PC-9 (cell line): ENCODE data around the gene CAPN3. TPM values are rescaled to one million over a fixed set of nuclear protein-coding genes. Genes with fewer than 3 reads are reported as not detected.

Experiments used
- BruUV-seq: library from RNA; stranded (reverse); fragments of 400-500 nt; replicated peaks from 2 replicates; lab custom pipeline; 2021; lab: Mats Ljungman, UMichigan
- CTCF ChIA-PET: fragments of 300-600 bp; sonication (Branson Sonifier 250); formaldehyde crosslinking; loops from one replicate; lab custom pipeline; 2022; ENCODE audit warnings: antibody characterized with exemption; lab: Charles Lee
- POLR2A ChIA-PET: fragments of 300-600 bp; sonication (Branson Sonifier 250); formaldehyde crosslinking; loops from one replicate; lab custom pipeline; 2022; ENCODE audit warnings: antibody characterized with exemption; ENCODE audit not compliant: unreplicated experiment; lab: Charles Lee
- DNase-seq, 2 experiments: peaks; one replicate each; pipeline versions ENCODE4 v3.0.0 to v3.0.0-alpha.2; 2015 to 2022; ENCODE audit warnings: mixed read lengths in 1 of 2
- H2AFZ ChIP-seq: fragments of 200-600 bp; sonication (generic); 2 replicates; pipeline ENCODE4 v1.8.1; 2017; ENCODE audit warnings: antibody characterized with exemption
- H3F3A ChIP-seq: fragments of 200-600 bp; sonication (generic); 2 replicates; pipeline ENCODE4 v1.8.1; 2017; ENCODE audit warnings: antibody characterized with exemption, mild to moderate bottlenecking, low read depth; ENCODE audit not compliant: insufficient read depth
- H3K27ac ChIP-seq: fragments of 200-600 bp; sonication (generic); 2 replicates; pipeline ENCODE4 v1.6.1; 2016; ENCODE audit warnings: mixed run types
- H3K27me3 ChIP-seq: fragments of 200-600 bp; sonication (generic); 2 replicates; pipeline ENCODE4 v1.6.1; 2016; ENCODE audit warnings: low read depth, mixed run types; ENCODE audit not compliant: insufficient read depth
- H3K36me3 ChIP-seq: fragments of 200-600 bp; sonication (generic); 2 replicates; pipeline ENCODE4 v1.6.1; 2016; ENCODE audit warnings: low read depth, mixed run types
- H3K4me1 ChIP-seq: fragments of 200-600 bp; sonication (generic); replicated peaks from 2 replicates; pipeline ENCODE4 v1.6.1; 2016; ENCODE audit warnings: mixed run types; ENCODE audit not compliant: insufficient read depth
- H3K4me2 ChIP-seq: fragments of 200-600 bp; sonication (generic); 2 replicates; pipeline ENCODE4 v1.6.1; 2017; ENCODE audit warnings: mixed run types
- H3K4me3 ChIP-seq: fragments of 200-600 bp; sonication (generic); 2 replicates; pipeline ENCODE4 v1.6.1; 2016; ENCODE audit warnings: mixed run types
- H3K79me2 ChIP-seq: fragments of 200-600 bp; sonication (generic); 2 replicates; pipeline ENCODE4 v1.6.1; 2017; ENCODE audit warnings: low read depth, mixed run types
- H3K9me2 ChIP-seq: fragments of 200-600 bp; sonication (generic); 2 replicates; pipeline ENCODE4 v1.8.1; 2017; ENCODE audit warnings: mild to moderate bottlenecking; ENCODE audit not compliant: insufficient read depth
- H3K9me3 ChIP-seq: fragments of 200-600 bp; sonication (generic); 2 replicates; pipeline ENCODE4 v1.8.1; 2016; ENCODE audit warnings: low read depth; ENCODE audit not compliant: insufficient read depth
- H4K20me1 ChIP-seq: fragments of 200-600 bp; sonication (generic); 2 replicates; pipeline ENCODE4 v1.8.1; 2017; ENCODE audit not compliant: insufficient read depth
- CTCF ChIP-seq: fragments of 200-600 bp; sonication (generic); conservative IDR thresholded peaks from 2 replicates; pipeline ENCODE4 v1.6.1; 2017; ENCODE audit warnings: mixed run types, antibody characterized with exemption, mild to moderate bottlenecking, moderate library complexity
- EZH2 ChIP-seq: fragments of 200-600 bp; sonication (generic); IDR thresholded peaks from 2 replicates; pipeline ENCODE4 v1.8.0; 2017; ENCODE audit warnings: antibody characterized with exemption, low read depth
- intact Hi-C: fragments of 100-400 bp; cut with micrococcal nuclease; formaldehyde crosslinking; loops from one replicate; pipeline ENCODE4 v1.10.0; 2022; ENCODE audit not compliant: unreplicated experiment
- total RNA-seq: library from RNA; stranded (reverse); gene quantifications from 2 replicates; pipeline ENCODE4 v1.2.3, GENCODE V29; 2021

Gene CAPN3
- total RNA-seq, 1 experiment from 2014 or later: 0.50 TPM

- DNase-seq: no peak
- ChIA-PET CTCF (no interaction called here), POLR2A (no interaction called here)
- H3F3A ChIP-seq: no peaks in the 10 kb centered on the region
- BruUV-seq: no TSS peak
- H3K9me3 ChIP-seq: no peaks in the 10 kb centered on the region
- no peak overlapping the region for H3K4me2 ChIP-seq
- TF ChIP-seq EZH2: no peak
- no peaks in the 10 kb centered on the region for H3K27me3 ChIP-seq
- no peaks in the 10 kb centered on the region for H3K9me2 ChIP-seq
- intact Hi-C loops: no loop called here
- no peak overlapping the region for H2AFZ ChIP-seq
- H4K20me1 ChIP-seq: no peaks in the 10 kb centered on the region
- no peaks in the 10 kb centered on the region for H3K79me2 ChIP-seq
- no peaks in the 10 kb centered on the region for H3K4me1 ChIP-seq
- no peaks in the 10 kb centered on the region for H3K36me3 ChIP-seq
- H3K4me3 ChIP-seq: no peak overlapping the region
- no peak overlapping the region for H3K27ac ChIP-seq
Measured at GRCh38 chr15:42456971-42457370, 97.7 kb downstream of the CAPN3 start.

- no peak for DNase-seq
- Histone ChIP-seq H3K9me3 (no peaks in the 10 kb centered on the region), H4K20me1 (no peaks in the 10 kb centered on the region), H3K79me2 (no peaks in the 10 kb centered on the region), H3K36me3 (no peaks in the 10 kb centered on the region), H3K9me2 (no peaks in the 10 kb centered on the region), H3K4me3 (no peak overlapping the region), H3K4me1 (no peaks in the 10 kb centered on the region), H3F3A (no peaks in the 10 kb centered on the region), H2AFZ (no peak overlapping the region), H3K27me3 (no peaks in the 10 kb centered on the region), H3K27ac (no peak overlapping the region), H3K4me2 (no peak overlapping the region)
- POLR2A ChIA-PET: no interaction called here
- CTCF ChIA-PET: no interaction called here
- no TSS peak for BruUV-seq
- intact Hi-C loops: no loop called here
- TF ChIP-seq CTCF: no peak
- no peak for TF ChIP-seq EZH2
Measured at GRCh38 chr15:42457445-42458442, 98.4 kb downstream of the CAPN3 start.

GRCh38 chr15:42461261-42461660 lies 102.0 kb downstream of the CAPN3 start:
- Histone ChIP-seq H3K79me2 (no peaks in the 10 kb centered on the region), H3F3A (no peaks in the 10 kb centered on the region), H3K9me3 (no peaks in the 10 kb centered on the region), H2AFZ (no peak overlapping the region), H3K9me2 (no peaks in the 10 kb centered on the region), H3K4me2 (no peak overlapping the region), H3K27me3 (no peaks in the 10 kb centered on the region), H3K36me3 (no peaks in the 10 kb centered on the region), H4K20me1 (no peaks in the 10 kb centered on the region), H3K27ac (no peak overlapping the region), H3K4me1 (no peaks in the 10 kb centered on the region), H3K4me3 (no peak overlapping the region)
- POLR2A ChIA-PET: no interaction called here
- CTCF ChIA-PET: no interaction called here
- DNase-seq: no peak
- no TSS peak for BruUV-seq
- TF ChIP-seq CTCF (no peak), EZH2 (no peak)
- intact Hi-C loops: no loop called here

Other genes with a start within 250 kb of the CAPN3 start
- 1.2 and 1.9 TPM in 2 replicates for gene PLA2G4F, start 202.9 kb upstream of the CAPN3 start, total RNA-seq
- 57.6 and 64.7 TPM in 2 replicates for gene VPS39, start 151.2 kb upstream of the CAPN3 start, total RNA-seq
- 13.9 and 16.3 TPM in 2 replicates for gene GANC, start 86.3 kb upstream of the CAPN3 start, total RNA-seq
- 43.9 and 45.1 TPM in 2 replicates for gene TMEM87A, start 86.1 kb upstream of the CAPN3 start, total RNA-seq
- 60.1 and 73.4 TPM in 2 replicates for gene ZNF106, start 131.6 kb downstream of the CAPN3 start, total RNA-seq
- gene SNAP23, start 136.1 kb downstream of the CAPN3 start, total RNA-seq: 47.1 and 65.8 TPM in 2 replicates
- gene LRRC57, start 189.3 kb downstream of the CAPN3 start, total RNA-seq: 22.7 and 23.0 TPM in 2 replicates
- 17.7 and 23.7 TPM in 2 replicates for gene HAUS2, start 189.3 kb downstream of the CAPN3 start, total RNA-seq
- gene STARD9, start 216.1 kb downstream of the CAPN3 start, total RNA-seq: 1.7 and 2.4 TPM in 2 replicates